GM21737 (cell line): ENCODE results near the gene EYS.
"Not testable (repeated sequence)": the region's sequence is repeated elsewhere in the genome, so short reads cannot be mapped to it uniquely, and the experiment has no call there.

Source experiments
- ATAC-seq: cut with Tn5 transposase; IDR thresholded peaks from one replicate; pipeline ENCODE4 v1.9.1; 2021; ENCODE audit warnings: mild to moderate bottlenecking, moderate library complexity; ENCODE audit not compliant: unreplicated experiment

EYS gene

DNA sequence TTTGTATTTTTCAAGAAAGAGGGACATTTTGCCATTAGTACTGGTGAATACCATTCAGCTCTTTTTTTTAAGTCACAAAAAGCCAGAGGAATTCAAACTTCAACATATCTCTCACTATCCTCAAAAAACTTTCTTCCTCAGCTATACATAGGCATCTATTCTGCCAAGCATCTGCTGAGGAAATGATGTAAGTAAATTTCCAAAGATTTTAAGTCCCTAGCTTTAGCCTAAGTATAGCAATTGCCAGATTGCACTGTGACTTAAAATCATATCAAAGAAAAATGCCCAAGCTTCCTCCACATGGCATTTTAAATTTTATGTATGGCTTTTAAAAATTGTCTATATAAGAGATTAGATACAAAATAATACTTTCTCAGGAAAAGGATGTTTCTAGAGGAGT is 237.4 kb downstream of the EYS start:
- ATAC-seq: no peak

DNA sequence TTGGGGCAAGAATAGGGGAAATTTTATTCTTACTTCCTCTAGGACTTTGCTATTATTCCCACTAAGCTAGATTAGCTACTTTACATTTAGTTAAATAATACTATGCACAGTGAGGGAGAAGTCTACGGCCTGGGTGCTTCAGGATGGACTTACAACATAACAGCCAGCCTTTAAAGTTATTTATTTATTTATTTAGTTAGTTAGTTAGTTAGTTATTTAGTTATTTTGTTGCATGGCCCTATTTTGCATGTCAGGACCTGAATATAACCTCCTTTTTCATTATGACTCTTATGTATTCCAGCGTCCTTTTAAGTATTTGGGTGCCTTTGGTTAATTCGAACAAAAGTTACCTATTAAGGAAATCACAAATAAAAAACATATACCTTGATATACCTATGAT is 238.7 kb downstream of the EYS start:
- ATAC-seq: no peak

DNA sequence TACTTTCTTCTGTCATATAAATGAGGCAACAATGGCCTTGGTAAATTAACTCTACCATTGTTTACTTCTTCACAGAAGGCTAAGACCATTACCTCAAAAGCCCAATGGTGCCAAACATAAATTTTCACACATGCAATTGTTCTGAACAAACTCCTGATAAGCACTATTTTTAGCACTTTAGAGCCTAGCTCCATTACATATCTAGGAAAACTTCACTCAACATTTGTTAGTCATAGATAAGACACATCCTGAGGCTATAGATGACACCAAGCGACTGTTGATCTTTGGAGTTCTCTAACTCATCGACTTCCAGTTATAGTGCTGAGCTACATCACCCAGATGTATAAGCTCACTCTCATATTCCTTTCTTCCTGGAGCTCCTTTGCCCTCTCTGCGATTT is 245.9 kb downstream of the EYS start:
- ATAC-seq: no peak

DNA sequence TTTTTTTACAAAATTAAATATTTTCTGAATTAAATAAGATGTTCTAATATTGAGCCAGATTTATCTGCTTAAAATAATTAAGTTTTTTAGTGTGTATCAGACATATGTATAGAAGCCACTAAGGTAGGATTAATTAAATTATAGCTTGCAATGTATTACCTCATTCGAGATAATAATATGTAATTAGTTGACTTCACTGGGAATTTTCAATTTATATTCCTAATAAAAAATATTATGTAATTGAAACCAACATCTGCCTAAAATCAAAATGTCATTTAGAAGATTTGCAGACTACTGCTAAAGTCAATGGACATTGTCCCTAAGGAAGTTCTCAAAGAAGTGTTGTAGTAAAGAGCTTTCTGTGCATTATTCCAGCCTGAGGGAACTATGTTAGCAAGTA is 254.7 kb downstream of the EYS start:
- ATAC-seq: no peak

DNA sequence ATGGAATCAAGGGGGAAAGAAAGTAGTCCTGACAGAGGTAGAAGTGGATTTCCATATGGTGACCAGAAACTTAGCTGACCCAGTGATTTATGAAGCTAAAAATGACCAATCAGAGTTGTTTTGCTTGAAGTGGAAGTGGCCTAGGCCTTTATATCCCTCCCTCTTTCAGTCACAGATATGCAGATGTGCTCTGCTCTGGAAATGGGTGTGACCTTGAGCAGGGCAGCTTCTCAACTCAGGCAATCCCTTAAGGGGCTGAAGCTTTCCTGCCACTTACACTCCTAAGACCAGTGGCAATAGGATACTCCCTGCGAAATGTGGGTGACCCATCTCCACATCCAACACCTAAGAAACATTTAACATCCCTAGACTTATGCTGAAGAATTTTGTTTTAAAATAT is 256.6 kb downstream of the EYS start:
- no peak for ATAC-seq

DNA sequence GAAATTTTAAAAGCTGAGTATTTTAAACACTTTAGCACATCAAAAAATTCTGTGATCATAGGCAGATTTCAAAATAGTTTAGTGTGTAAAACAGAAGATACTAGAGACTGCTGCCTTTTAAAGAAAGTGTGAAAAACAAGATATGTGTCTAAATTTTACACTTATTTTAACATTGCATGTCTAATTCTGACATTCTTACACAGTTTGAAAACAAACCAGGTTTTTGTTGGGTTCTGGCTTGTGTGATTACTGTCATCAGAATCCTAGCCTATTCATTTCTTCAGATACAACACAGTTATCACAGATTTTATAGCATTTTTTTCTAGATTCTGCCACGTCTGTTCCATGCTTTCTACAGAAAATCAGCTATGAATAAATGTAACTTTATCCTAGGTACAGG is 257.1 kb downstream of the EYS start:
- ATAC-seq: no peak

DNA sequence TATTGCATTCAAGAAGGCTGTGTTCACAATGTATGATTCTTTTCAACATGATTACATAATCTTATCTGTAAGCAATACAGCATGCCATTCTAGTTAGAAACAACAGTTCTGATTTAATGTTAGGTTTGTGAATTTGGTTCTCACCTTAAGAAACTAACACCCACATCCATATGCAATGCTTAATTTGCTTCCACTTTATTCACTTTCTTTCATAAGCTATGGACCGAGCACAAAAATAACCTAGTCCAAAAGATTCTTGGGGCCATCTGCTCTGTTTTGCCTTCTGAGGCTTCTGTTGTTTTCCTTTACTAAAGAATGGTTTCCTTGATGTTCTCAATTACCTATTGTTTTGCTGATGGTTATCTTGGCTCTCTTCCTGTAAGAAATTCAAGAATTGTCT is 258.2 kb downstream of the EYS start:
- ATAC-seq: no peak

DNA sequence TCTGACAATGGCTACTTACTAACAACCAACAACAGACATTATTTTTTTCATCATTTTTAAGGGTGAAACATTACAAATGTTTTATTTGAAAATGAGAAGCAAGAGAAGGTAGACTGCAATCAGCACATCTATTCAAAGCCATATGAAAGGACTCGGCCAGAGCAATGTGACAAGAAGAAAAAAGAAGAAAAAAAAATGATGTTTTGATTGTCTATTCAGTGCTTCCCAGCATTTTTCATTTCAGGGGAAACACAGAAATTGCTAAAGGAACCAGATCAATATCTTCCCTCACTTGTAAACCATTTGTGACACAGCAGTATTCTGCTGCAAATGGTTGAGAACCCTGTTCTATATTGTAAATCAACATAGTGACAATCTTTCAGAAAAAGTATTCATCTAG is 270.7 kb downstream of the EYS start:
- ATAC-seq: no peak

DNA sequence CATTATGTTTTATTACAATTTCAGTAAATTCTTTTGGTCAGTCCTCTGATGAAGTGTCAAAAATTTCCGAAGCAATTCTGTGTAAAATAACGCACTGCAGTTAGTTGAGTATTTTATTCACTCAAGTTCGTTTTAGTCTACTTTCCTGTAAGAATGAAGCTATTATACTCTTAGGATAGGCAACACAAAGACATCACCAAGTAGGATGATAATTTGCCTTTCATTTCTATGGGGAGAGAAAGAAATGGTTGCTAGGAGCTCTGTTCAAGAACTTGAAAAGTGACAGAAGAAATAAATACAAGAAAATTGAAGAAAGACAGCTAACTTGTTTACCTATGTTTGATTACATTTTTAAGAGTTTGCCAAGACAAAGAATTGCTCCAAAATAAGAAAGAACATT is 290.4 kb downstream of the EYS start:
- no peak for ATAC-seq

DNA sequence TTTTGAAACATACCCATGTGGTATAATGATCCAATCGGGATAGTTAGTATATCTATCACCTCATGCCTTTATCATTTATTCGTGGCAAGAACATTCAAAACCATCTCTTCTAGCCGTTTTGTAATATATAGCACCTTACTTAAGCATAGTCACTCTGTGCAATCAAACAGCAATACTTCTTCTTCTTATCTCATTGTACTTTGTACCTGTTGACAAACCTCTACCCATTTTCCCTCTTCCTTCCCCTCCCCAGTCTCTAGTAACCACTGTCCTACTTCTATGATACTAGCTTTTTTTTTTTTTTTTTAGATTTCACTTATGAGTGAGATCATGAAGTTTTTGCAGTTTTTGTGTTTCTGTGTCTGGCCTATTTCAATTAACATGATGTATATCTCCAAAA is 296.7 kb downstream of the EYS start:
- no peak for ATAC-seq

DNA sequence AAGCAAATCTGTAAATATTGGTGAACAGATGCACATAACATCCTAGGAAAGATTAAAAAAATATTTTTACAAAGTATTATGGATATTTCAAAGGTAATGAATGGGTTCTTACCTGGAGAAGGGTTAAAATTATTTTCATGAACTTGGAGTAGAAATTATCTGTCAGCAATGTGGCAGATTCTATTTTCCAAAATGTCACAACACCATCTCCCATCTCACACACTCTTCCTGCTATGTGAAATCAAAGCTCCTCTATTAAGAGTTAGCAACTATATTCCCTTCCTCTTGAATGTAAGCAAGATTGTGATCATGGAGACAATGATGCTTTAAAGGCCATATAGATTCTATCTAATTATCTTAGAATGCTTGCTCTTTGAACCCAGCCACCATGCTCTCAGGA is 304.5 kb downstream of the EYS start:
- no peak for ATAC-seq

DNA sequence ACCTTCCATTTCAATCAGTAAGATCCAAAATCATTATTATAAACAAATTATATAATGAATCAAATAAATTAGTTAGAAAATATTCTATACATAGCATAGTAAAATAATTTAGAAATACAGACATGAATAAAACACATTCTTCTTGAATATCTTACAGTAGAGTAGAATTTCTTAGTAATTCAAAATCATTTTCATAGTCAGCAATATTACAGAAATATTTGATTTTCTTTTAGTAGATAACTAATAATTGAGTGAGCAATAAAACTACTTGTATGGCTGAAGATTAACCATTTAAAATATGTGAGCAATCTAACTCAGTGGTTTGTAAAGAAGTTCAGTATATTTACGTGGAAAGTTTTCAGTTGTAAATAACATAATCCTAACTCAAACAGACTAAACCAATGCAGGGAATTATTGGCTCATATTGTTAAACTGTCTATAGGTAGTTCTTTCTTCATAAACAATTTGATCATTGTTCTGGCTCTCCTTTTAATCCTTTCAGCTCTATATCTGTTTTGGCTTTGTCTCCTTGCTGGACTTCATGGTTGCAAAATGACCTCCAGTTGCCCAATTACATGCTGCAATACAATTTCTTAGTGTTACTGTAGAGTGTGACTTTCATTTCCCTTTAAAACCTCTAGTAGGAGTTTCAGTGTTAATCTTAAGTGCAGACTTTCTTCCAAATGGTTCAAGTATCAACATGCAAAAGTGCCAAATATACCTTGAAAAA is 307.5 kb downstream of the EYS start:
- no peak for ATAC-seq

DNA sequence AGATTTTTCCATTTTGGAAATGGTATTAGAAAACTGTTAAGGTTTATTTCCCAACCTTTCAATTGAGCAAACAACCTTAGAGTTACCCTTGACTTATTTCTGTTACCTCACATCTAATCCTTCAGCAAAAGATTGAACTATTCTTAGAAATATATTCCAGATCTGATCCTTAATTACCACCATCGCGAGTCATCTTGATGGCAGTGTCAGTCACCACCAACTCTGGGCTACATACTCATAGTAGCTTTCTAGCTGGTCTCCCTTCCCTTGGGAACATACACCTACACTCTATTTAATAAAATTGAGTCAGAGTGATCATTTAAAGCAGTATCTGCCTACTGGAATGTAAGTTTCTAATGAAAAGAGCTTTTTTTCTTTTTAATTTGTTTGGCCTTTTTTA is 308.2 kb downstream of the EYS start:
- ATAC-seq: no peak

DNA sequence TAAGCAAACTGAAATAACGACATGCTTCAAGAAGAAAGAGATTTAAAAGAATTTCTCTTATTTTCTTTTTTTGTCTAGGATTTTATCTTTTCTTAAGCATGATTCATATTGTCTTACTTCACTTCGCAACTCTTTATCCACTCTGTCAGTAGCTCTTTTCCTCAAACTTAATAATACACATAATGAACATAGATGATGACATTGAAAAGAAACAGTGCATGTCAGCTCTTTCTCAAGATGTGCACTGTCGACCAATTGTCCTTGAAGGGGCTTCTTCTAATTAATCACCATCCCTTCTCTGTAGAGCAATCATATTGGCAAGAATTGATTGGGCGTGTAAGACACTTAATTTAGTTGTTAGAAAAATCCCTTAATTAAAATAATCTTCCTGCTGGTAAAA is 356.5 kb downstream of the EYS start:
- ATAC-seq: no peak

DNA sequence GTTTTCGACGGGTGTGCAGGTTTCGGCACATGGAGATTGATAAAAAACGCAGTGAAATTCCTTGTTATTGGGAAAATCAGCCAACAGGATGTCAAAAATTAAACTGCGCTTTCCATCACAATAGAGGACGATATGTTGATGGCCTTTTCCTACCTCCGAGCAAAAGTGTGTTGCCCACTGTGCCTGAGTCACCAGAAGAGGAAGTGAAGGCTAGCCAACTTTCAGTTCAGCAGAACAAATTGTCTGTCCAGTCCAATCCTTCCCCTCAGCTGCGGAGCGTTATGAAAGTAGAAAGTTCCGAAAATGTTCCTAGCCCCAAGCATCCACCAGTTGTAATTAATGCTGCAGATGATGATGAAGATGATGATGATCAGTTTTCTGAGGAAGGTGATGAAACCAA is 404.4 kb downstream of the EYS start:
- not testable (repeated sequence) for ATAC-seq

DNA sequence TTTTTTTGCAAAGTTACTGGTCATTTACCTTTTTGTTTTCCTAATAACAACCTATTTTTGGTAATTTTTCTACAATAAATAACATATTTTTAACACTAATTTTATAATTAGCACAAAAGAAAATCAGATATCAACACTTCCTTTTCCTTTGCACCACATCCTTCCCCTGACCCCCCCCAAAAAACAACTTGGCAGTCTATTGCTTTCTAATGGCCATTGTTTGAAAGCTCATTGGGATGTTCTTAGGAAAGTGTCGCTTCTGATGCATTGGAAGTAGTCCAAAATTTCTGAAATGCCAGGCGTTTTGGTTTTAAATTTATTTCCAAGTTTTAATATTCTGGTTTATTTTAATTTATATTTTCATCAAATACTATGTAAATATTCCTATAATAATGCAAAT is 407.8 kb downstream of the EYS start:
- no peak for ATAC-seq

DNA sequence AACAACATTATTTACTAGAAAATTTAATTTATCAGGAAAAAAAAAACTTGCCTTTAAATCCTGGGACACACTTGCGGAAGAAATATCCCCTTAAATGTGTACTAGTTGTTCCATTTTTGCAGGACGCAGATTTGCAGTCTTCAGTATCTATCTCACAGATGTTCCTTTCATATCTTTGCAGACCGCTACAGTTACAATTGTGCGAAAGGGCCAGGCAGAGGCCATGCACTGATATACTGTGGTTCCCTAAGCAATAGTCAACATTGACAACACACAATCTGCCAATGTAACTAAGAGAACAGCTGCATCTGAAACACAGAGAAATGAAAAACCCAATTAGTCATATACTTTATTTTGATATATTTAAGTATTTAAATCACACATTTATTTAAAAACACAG is 411.2 kb downstream of the EYS start:
- no peak for ATAC-seq

DNA sequence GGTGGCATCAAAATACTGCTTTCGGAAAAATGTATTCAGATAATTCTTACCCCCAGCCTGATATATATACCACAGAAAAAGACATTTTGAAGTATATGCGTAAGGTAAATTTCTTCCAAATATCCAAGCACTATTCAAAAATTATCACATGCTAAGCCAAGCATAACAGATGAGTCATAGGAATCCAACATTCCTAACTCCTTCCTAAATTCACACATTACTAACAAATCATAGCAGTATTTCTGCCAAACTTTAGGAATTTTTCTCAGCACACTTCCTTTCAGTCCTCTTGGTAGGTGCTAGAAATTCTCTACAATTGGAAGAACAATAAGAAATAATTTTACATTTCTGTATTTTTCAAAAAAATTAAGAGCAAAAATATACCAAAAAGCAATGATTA is 417.5 kb downstream of the EYS start:
- ATAC-seq: no peak

DNA sequence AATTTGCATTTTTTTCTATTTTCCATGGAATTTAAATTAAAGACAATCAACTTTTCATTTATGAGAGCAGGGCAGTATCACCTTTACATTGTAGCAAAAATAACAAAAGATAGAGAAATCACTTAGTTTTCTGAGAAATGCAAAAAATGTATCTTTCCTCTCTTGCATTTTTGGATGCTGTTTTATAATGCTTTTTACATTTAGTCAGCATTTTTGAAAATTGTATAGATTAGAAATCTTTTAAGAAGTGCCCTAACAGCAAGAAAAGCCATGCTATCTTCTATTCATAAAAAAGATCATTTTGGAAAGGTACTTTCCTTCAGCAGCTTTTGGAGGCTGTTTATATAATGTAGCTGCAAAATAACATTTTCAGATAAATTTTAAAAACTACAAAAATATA is 421.8 kb downstream of the EYS start:
- ATAC-seq: no peak

DNA sequence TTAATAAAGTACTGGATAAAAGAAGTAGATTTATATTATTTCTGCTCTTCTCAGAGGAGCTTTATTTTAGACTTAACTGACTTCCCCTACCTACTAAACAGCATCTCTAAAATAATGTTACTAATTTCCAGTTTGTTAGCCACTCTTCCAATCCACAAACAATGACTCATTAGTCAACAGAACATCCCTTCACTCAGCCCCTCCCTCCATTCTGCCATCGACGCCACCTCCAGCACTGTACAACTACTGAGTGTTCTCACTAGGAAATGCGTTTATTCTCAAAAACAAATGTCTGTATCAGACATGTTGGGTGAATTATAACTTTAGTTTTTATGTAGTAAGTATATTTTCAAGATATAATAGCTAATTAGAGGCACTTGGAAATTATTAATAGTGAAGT is 427.0 kb downstream of the EYS start:
- ATAC-seq: no peak

DNA sequence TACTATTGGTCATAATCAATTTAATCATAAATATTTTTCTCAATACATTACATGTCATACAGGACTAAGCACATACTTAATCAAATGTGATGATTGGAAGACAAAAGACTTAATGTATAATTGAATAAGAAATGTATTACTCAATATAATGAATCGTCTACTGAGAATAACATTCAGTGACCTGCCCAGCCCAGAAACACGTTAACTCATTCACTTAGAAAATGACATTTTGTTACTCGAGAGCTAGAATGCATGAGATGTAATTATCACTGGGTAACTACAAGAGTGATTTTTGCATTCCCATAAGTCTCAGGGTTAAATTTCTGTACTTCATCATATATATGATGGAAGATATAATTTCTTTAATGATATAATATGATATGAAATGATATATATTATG is 444.8 kb downstream of the EYS start:
- ATAC-seq: no peak

DNA sequence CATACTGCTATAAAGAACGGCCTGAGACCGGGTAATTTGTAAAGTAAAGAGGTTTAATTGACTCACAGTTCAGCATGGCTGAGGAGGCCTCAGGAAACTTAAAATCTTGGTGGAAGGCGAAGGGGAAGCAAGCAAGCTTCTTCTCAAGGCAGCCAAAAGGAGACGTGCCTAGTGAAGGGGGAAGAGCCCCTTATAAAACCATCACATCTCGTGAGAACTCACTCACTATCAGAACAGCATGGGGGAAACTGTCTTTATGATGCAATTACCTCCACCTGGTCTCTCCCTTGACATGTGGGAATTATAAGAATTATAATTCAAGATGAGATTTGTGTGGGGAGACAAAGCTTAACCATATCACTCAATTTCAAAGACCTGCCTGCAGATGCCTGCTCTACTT is 447.0 kb downstream of the EYS start:
- ATAC-seq: no peak

DNA sequence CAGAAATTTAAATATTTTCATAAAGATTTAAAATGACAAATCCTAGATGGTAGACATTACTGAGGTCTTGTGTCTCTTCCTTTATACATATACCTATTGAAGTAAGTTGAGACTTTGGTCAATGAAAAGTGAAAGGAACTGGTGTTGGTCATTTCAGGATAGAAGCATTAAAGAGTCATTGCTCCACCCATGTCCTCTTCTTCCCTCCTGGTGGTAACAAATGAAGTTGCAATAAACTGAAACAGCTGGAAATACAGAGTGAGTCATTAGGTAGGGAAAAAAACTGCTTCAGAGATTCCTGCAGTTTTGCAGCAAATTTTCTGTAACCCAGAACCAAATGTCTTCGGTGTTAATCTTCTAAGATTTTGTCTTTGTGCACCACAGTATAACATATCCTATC is 448.0 kb downstream of the EYS start:
- no peak for ATAC-seq

DNA sequence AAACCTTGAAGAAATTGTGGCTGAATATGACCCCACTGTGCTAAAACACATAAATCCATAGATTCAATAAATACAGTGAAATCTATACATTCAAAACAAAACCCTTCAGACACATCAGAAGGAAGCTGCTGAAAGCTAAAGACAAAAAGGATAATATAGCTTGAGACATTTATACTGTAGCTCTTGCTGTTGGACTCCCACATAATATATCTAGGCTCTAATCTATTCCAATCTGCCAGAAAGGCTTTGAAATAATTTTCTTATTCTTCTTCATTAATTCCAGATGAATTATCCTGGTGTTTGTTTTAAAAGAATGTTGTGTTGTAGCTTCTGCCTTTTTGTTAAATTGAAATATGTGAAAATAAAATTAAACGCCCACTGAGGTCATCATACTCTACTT is 454.0 kb downstream of the EYS start:
- ATAC-seq: no peak
